A549 (cell line): ENCODE data around the gene TP53RK.

ENCODE experiments used
- CTCF ChIP-seq: fragments of >200 bp; sonication (Bioruptor Twin); formaldehyde crosslinking; IDR thresholded peaks from 3 replicates; pipeline ENCODE4 v1.5.1; 2016
- EHF ChIP-seq: fragments of 250-450 bp; sonication (Bioruptor Pico); IDR thresholded peaks from 2 replicates; pipeline ENCODE4 v1.5.0; 2020; ENCODE audit warnings: mild to moderate bottlenecking
- MAX ChIP-seq: IDR thresholded peaks from 2 replicates; pipeline ENCODE4 v1.6.1; 2012
- POLR2A ChIP-seq: IDR thresholded peaks from 2 replicates; pipeline ENCODE4 v1.6.1; 2012; ENCODE audit warnings: mild to moderate bottlenecking, low read length

DNA sequence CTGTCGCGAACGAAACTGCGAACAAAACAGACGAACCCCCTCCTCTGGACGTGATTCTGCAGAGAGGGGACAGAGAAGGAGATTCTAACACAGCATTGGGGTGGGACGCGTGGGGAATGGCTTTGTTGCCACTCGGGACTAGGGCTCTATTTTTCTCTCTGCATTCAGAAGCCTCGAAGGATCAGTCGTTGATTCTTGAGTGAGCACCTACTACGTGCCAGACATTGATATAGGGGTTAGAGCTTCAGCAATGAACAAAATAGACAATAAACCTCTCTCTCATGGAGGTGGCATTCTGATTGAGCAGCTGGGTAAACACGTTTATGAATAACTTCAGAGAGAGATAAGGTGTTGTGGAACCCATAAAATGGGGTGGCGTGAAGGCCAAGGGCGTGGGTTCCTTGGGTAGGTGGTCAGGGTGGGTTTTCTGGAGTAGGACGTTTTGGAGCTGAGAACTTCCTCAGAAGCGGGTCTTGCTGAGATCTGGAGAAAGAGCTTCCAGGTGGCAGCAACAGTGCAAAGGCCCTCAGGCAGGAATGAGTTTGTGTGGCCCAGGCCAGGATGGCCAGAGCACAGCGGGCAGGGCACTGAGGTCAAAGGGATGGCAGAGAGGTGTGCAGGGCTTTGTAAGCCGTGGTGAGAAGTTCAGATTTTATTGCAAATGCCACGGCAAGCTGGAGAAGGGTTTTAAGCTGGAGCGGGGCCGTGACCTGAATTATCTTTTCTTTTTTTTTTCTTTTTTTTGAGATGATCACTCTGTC is 21.1 kb upstream of the TP53RK start:
- no peak for TF ChIP-seq POLR2A
- no peak for TF ChIP-seq CTCF
- TF ChIP-seq EHF (CRISPR knock-in tag): no peak
- no peak for TF ChIP-seq MAX
